Loucy (cell line): ENCODE data around the gene ZFYVE28.

Experiments used
- H2AFZ ChIP-seq: fragments of 200-600 bp; sonication (generic); 2 replicates; pipeline ENCODE4 v1.6.0; 2016; ENCODE audit warnings: antibody characterized with exemption, mild to moderate bottlenecking, low read length, moderate library complexity
- H3F3A ChIP-seq: fragments of 200-600 bp; 2 replicates; pipeline ENCODE4 v1.6.0; 2016; ENCODE audit warnings: antibody characterized with exemption, low read depth, mild to moderate bottlenecking
- H3K27me3 ChIP-seq: fragments of 200-600 bp; sonication (generic); 2 replicates; pipeline ENCODE4 v1.6.1; 2014; ENCODE audit warnings: low read length, mild to moderate bottlenecking; ENCODE audit not compliant: insufficient read depth, poor library complexity, severe bottlenecking
- H3K36me3 ChIP-seq: fragments of 200-600 bp; sonication (generic); 2 replicates; pipeline ENCODE4 v1.6.1; 2016; ENCODE audit warnings: low read length; ENCODE audit not compliant: insufficient read depth
- H3K4me1 ChIP-seq: fragments of 200-600 bp; sonication (generic); 2 replicates; pipeline ENCODE4 v1.5.1; 2014; ENCODE audit warnings: low read length, mild to moderate bottlenecking; ENCODE audit not compliant: insufficient read depth, poor library complexity, severe bottlenecking
- H3K4me2 ChIP-seq: fragments of 200-600 bp; sonication (generic); 2 replicates; pipeline ENCODE4 v1.6.0; 2014; ENCODE audit warnings: antibody characterized with exemption, low read length, low read depth, mild to moderate bottlenecking; ENCODE audit not compliant: poor library complexity, severe bottlenecking
- H3K4me3 ChIP-seq: fragments of 200-600 bp; sonication (generic); 2 replicates; pipeline ENCODE4 v1.5.1; 2014; ENCODE audit warnings: low read length, mild to moderate bottlenecking, mixed read lengths; ENCODE audit not compliant: poor library complexity, severe bottlenecking
- H3K79me2 ChIP-seq: fragments of 200-600 bp; sonication (generic); 2 replicates; pipeline ENCODE4 v1.6.1; 2014; ENCODE audit warnings: low read length; ENCODE audit not compliant: insufficient read depth
- H3K9ac ChIP-seq: fragments of 200-600 bp; sonication (generic); 2 replicates; pipeline ENCODE4 v1.6.0; 2014; ENCODE audit warnings: mild to moderate bottlenecking, low read depth, low read length, moderate library complexity; ENCODE audit not compliant: poor library complexity, severe bottlenecking
- H3K9me2 ChIP-seq: fragments of 200-600 bp; sonication (generic); replicated peaks from 2 replicates; pipeline ENCODE4 v1.6.1; 2016; ENCODE audit warnings: low read depth, low read length, mixed read lengths
- H3K9me3 ChIP-seq: fragments of 200-600 bp; sonication (generic); 2 replicates; pipeline ENCODE4 v1.6.1; 2014; ENCODE audit warnings: mild to moderate bottlenecking, antibody characterized with exemption, low read length, low read depth; ENCODE audit not compliant: insufficient read depth
- H4K20me1 ChIP-seq: fragments of 200-600 bp; sonication (generic); 2 replicates; pipeline ENCODE4 v1.6.0; 2014; ENCODE audit warnings: antibody characterized with exemption, low read length, mild to moderate bottlenecking; ENCODE audit not compliant: insufficient read depth, poor library complexity, severe bottlenecking
- CTCF ChIP-seq: fragments of 200-600 bp; sonication (generic); conservative IDR thresholded peaks from 2 replicates; pipeline ENCODE4 v1.5.1; 2014; ENCODE audit warnings: mild to moderate bottlenecking, antibody characterized with exemption, low read length
- EZH2phosphoT487 ChIP-seq: fragments of 200-600 bp; IDR thresholded peaks from 2 replicates; pipeline ENCODE4 v1.6.1; 2018; ENCODE audit warnings: antibody characterized with exemption, mild to moderate bottlenecking, moderate library complexity, borderline replicate concordance

ZFYVE28 gene

GRCh38 chr4:2408401-2408958, 10.0 kb downstream of the ZFYVE28 start:
- H3K9me3 ChIP-seq, result no peaks in the 10 kb centered on the region
- H3K36me3 ChIP-seq, result no peaks in the 10 kb centered on the region
- H3K4me1 ChIP-seq, result peaks cover 21% of the 10 kb centered on the region
- no peak for TF ChIP-seq EZH2phosphoT487
- TF ChIP-seq CTCF, result no peak
- H3K4me2 ChIP-seq, result no peak overlapping the region
- no peak overlapping the region for H2AFZ ChIP-seq
- no peak overlapping the region for H3K9ac ChIP-seq
- H3F3A ChIP-seq, result 0 out of 2 replicates have a peak, but pooled peaks cover 5% of the 10 kb centered on the region
- no peaks in the 10 kb centered on the region for H4K20me1 ChIP-seq
- H3K27me3 ChIP-seq, result no peaks in the 10 kb centered on the region
- no peak overlapping the region for H3K4me3 ChIP-seq
- H3K9me2 ChIP-seq, result no peaks in the 10 kb centered on the region
- no peaks in the 10 kb centered on the region for H3K79me2 ChIP-seq

- H2AFZ ChIP-seq, result no peak overlapping the region
- H3K4me3 ChIP-seq, result no peak overlapping the region
- H3F3A ChIP-seq, result 0 out of 2 replicates have a peak, but pooled peaks cover 4% of the 10 kb centered on the region
- no peak overlapping the region for H3K4me2 ChIP-seq
- H3K27me3 ChIP-seq, result no peaks in the 10 kb centered on the region
- H3K4me1 ChIP-seq, result peaks cover 19% of the 10 kb centered on the region
- H3K79me2 ChIP-seq, result no peaks in the 10 kb centered on the region
- TF ChIP-seq CTCF (no peak), EZH2phosphoT487 (no peak)
- H3K36me3 ChIP-seq, result no peaks in the 10 kb centered on the region
- H3K9me2 ChIP-seq, result no peaks in the 10 kb centered on the region
- no peaks in the 10 kb centered on the region for H3K9me3 ChIP-seq
- H3K9ac ChIP-seq, result no peak overlapping the region
- H4K20me1 ChIP-seq, result no peaks in the 10 kb centered on the region
These were observed 10.5 kb downstream of the ZFYVE28 start for GRCh38 chr4:2407991-2408342.

- Histone ChIP-seq H3K9ac (no peak overlapping the region), H3K4me3 (no peak overlapping the region), H3K79me2 (no peaks in the 10 kb centered on the region), H2AFZ (no peak overlapping the region), H3K9me2 (no peaks in the 10 kb centered on the region), H4K20me1 (no peaks in the 10 kb centered on the region), H3F3A (no peaks in the 10 kb centered on the region), H3K27me3 (no peaks in the 10 kb centered on the region), H3K4me2 (no peak overlapping the region), H3K4me1 (peaks cover 10% of the 10 kb centered on the region), H3K9me3 (no peaks in the 10 kb centered on the region), H3K36me3 (no peaks in the 10 kb centered on the region)
- no peak for TF ChIP-seq EZH2phosphoT487
- TF ChIP-seq CTCF, result no peak
These were observed 11.5 kb downstream of the ZFYVE28 start for GRCh38 chr4:2406920-2407319.
